Mucosa of descending colon (tissue), 3 donors: Measurements from ENCODE around the gene MFAP2. TPM values are rescaled to one million over a fixed set of nuclear protein-coding genes. Genes with fewer than 3 reads are reported as not detected.
A peak's percentile ranks its signal among the peaks of the same experiment; 100 is the strongest.

Experiments
- ATAC-seq: fragments of 200-7000 bp; cut with Tn5 transposase; one replicate; pipeline ENCODE4 v1.9.1; 2020; ENCODE audit warnings: mild to moderate bottlenecking, moderate library complexity
- DNase-seq, 3 donors: peaks; one replicate each; pipeline ENCODE4 v3.0.0-alpha.2; 2020
- H3K36me3 ChIP-seq: fragments of 200-600 bp; one replicate; pipeline ENCODE4 v1.8.0; 2021; ENCODE audit warnings: low read depth, mild to moderate bottlenecking
- H3K4me1 ChIP-seq: fragments of 200-600 bp; one replicate; pipeline ENCODE4 v1.8.0; 2021; ENCODE audit warnings: low read depth, mild to moderate bottlenecking
- H3K4me3 ChIP-seq: fragments of 200-600 bp; one replicate; pipeline ENCODE4 v1.8.0; 2021; ENCODE audit warnings: mild to moderate bottlenecking
- H3K9me3 ChIP-seq: fragments of 200-600 bp; one replicate; pipeline ENCODE4 v1.8.0; 2021; ENCODE audit warnings: mild to moderate bottlenecking
- intact Hi-C, 2 donors: fragments of 100-400 bp; cut with DNase I in 1 of 2; cut with micrococcal nuclease in 1 of 2; formaldehyde crosslinking; loops; one replicate each; pipeline versions ENCODE4 v1.11.0 to v1.11.1; 2022; cut with DNase I, micrococcal nuclease
- total RNA-seq, 3 donors: library from RNA; stranded (reverse); fragmentation: NEBNext Ultra II Directional in 2 of 3; extraction: Animal tissue kit (Norgen Biotek cat#: 25700) in 2 of 3; gene quantifications; one replicate each; pipeline versions ENCODE4 v1.2.1 to v1.2.4, GENCODE V29; 2021 to 2023
- TF ChIP-seq, protein P1 (sequence below): fragments of 200-600 bp; IDR thresholded peaks from one replicate; pipeline ENCODE4 v1.8.0; 2022; ENCODE audit warnings: antibody characterized with exemption, mild to moderate bottlenecking
- donor health status: DM: no; HTN: no; CAD: no; lungs with moderate emphysema.
- donor health status: DM: no; HTN: no; CAD: no.
- donor health status: DM: no; HTN: yes; CAD: no.

MFAP2 gene
- total RNA-seq, 3 donors from 2014 or later, result 2.4 to 6.3 (median 5.4) TPM

DNA sequence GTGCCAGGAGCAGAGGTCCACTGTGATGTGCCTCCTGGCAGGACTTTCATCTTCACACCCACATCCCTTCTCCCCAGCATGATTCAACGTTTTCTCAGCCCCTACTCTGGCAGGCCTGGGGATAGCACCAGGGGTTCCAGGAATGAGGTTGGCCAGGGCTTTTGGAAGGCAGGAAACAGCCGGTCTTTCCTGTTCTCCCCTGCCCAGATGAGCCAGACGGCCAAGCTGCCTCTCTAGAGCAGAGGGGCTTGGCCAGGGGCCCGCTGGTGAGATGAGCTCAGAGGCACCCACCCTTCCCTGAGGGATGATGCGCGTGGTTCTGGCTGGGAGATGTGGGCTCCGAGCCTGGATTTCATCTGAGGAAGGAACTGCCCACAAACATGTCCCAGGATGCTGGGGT is 4.3 kb upstream of the MFAP2 start:
- TF ChIP-seq, protein P1, sequence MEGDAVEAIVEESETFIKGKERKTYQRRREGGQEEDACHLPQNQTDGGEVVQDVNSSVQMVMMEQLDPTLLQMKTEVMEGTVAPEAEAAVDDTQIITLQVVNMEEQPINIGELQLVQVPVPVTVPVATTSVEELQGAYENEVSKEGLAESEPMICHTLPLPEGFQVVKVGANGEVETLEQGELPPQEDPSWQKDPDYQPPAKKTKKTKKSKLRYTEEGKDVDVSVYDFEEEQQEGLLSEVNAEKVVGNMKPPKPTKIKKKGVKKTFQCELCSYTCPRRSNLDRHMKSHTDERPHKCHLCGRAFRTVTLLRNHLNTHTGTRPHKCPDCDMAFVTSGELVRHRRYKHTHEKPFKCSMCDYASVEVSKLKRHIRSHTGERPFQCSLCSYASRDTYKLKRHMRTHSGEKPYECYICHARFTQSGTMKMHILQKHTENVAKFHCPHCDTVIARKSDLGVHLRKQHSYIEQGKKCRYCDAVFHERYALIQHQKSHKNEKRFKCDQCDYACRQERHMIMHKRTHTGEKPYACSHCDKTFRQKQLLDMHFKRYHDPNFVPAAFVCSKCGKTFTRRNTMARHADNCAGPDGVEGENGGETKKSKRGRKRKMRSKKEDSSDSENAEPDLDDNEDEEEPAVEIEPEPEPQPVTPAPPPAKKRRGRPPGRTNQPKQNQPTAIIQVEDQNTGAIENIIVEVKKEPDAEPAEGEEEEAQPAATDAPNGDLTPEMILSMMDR, result no peak
- peak; percentile 37 for ATAC-seq
- intact Hi-C loops, result no loop called here

GRCh38 chr1:16983649-16984048 is 3.2 kb upstream of the MFAP2 start:
- TF ChIP-seq, protein P1, result no peak

More for the DNA sequence above, 4.3 kb upstream of the MFAP2 start:
- DNase-seq, result peak in 1 of 3 donors; percentile 73
- Histone ChIP-seq H3K9me3 (no peaks in the 10 kb centered on the region), H3K36me3 (no peaks in the 10 kb centered on the region), H3K4me3 (no peak overlapping the region), H3K4me1 (peaks cover 4% of the 10 kb centered on the region)

GRCh38 chr1:16982902-16983301 is 2.5 kb upstream of the MFAP2 start:
- peaks cover 8% of the 10 kb centered on the region for H3K4me1 ChIP-seq
- no peaks in the 10 kb centered on the region for H3K36me3 ChIP-seq
- H3K9me3 ChIP-seq, result no peaks in the 10 kb centered on the region
- intact Hi-C loops, result no loop called here
- TF ChIP-seq, protein P1, result no peak
- ATAC-seq, result no peak
- H3K4me3 ChIP-seq, result no peak overlapping the region
- DNase-seq, result no peak

More at GRCh38 chr1:16983649-16984048, 3.2 kb upstream of the MFAP2 start:
- H3K4me3 ChIP-seq, result no peak overlapping the region
- intact Hi-C loops, result no loop called here
- no peak for DNase-seq
- H3K4me1 ChIP-seq, result peaks cover 4% of the 10 kb centered on the region
- no peaks in the 10 kb centered on the region for H3K9me3 ChIP-seq
- no peak for ATAC-seq
- H3K36me3 ChIP-seq, result no peaks in the 10 kb centered on the region

GRCh38 chr1:16981269-16981849 is 939 bp upstream of the MFAP2 start:
- intact Hi-C loops, result no loop called here
- DNase-seq (no peak), ATAC-seq (no peak)
- H3K36me3 ChIP-seq, result no peaks in the 10 kb centered on the region
- H3K4me1 ChIP-seq, result peaks cover 8% of the 10 kb centered on the region
- H3K9me3 ChIP-seq, result no peaks in the 10 kb centered on the region
- no peak overlapping the region for H3K4me3 ChIP-seq
- TF ChIP-seq, protein P1, result no peak

- ATAC-seq, result no peak
- peak in 1 of 3 donors; percentile 16 for DNase-seq
- intact Hi-C loops, result no loop called here
- TF ChIP-seq, protein P1, result no peak
- Histone ChIP-seq H3K9me3 (no peaks in the 10 kb centered on the region), H3K4me3 (no peak overlapping the region), H3K36me3 (no peaks in the 10 kb centered on the region), H3K4me1 (peaks cover 8% of the 10 kb centered on the region)
Measured at GRCh38 chr1:16979475-16980327, 719 bp downstream of the MFAP2 start.
